GM19467 (cell line): Measurements from ENCODE around the gene MCC.

Experiments used
- ATAC-seq: cut with Tn5 transposase; IDR thresholded peaks from one replicate; pipeline ENCODE4 v1.9.1; 2021; ENCODE audit warnings: mild to moderate bottlenecking, moderate library complexity; ENCODE audit not compliant: unreplicated experiment

MCC gene

DNA sequence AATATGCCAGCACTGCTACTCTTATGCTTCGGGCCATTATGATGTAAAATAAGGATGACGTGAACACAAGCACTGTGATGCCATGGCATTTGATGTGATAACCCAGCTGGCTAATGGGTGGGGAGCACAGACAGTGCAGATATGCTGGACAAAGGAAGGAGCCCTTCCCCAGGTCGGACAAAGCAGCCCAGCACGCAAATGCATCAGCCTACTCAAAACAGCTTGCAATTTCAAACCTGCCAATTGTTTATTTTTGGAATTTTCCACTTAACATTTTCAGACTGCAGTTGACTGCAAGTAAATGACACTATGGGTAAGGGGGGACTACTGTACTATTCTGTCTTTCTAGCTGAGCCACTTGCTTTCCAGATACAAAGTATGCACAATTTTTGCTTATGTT is 330.4 kb downstream of the MCC start:
- ATAC-seq = no peak

DNA sequence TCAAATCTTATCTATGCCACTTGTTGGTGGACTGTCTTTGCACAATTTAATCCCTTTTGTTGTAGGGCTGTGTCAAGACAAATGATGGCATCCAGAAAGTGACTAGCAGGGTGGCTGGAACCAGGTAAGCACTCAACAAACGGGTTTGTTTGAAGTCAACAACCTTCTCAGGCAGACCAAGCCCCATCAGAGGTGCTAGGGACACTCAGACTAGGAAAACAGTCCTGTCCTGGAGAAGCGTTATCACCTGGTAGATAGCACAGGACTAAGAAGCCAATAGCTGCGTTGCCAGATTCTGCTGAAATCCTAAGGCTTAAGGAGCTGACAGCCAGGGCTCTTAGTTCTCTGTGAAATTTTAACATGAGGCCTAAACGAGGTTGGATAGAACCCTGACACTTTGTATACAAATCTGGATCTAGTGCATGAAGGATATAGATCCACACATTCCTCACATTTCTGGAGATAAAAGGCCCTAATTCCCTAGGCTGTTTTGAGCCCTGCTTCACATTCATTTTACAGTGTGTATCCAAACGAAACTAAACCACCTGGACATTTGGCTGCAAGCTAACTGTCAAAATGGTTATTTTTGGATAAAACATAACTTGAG is 331.9 kb downstream of the MCC start:
- no peak for ATAC-seq

DNA sequence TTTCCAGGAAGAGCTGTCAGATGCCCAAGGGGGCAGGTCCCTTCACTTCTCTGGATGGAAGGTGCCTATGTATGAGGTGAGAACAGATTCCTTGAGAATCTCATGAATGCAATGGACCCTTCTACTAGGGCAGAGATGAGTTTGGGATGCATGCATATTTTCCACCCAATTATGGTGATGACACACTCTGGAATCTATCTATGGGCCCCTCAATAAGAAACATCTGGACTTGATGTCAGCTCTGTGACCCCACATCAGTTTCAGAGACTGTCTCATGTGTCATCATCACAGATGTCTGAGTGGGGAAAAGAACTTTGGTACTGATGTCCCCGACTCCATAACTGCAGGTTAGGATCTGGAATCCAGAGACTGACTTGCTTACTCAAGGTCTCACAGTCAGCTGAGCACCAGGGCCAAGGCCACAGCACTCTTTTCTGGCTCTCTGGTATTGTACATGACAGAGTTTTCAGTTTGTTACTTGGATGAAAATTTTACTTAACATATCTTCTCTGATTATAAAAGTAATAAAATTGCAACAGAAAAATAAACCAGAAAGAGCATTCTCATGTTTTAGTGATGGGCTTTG is 334.6 kb downstream of the MCC start:
- no peak for ATAC-seq

DNA sequence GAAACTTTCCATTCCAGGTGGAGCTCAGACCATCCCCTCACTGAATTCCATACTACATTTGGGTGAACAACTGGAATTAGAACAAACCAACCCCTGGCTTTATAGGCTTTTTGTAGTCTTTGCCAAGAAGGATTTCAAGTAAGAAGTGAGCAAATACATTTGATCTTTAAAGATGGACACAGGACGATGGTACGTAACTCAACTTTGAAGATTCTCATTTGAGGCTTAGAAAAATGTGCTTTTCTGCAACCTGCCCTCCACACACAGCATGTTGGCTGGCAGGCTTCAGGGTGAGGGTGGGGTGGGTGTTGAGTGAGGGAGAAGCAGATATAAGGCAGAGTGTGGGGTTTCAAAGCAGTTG is 335.9 kb downstream of the MCC start:
- no peak for ATAC-seq

DNA sequence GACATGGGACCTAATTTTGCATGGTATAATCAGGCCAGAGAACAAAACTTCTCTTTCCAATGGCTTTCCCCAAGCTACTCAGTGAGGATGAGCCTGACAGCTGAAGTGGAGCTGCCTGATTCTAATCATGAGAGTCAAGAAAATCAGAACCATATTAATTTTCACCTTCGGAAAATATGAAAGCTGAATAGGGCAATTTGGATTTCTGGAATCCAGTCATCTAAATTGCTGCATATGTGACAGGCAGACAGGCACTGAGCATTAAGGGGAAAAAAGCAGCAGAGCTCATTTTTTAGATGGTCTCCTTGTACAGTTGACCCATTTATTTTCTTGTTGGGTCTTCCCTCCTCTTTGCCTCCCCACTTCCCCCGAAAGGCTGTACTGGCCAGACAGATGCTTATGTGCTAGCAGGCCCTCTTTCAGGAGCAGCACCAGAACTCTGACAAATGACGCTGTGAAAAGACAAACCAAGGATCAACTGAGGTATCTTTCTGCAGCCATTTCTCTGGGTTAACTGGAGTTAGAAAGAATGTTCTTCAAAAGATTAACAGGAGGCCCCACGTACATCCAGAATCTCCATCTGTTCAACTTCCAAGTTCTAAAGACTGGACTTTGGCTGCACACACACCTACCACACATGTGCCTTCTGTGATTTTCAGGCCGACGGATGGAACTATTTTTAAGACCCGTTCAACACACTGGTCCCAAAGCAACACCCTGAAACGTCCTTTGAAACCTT is 336.4 kb downstream of the MCC start:
- ATAC-seq = no peak

DNA sequence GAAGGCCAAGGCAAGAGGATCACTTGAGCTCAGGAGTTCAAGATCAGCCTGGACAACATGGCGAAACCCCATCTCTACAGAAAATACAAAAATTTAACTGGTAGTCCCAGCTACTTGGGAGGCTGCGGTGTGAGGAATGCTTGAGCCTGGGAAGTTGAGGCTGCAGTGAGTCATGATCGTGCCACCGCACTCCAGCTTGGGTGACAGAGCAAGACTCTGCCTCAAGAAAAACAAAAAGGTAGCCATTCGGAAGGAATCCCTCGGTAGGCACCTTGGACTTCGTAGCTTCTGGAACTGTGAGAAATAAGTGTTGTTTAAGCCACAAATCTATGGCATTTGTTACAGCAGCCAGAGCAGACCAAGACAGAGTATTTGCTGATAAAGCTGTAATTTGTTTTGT is 337.4 kb downstream of the MCC start:
- ATAC-seq = no peak

DNA sequence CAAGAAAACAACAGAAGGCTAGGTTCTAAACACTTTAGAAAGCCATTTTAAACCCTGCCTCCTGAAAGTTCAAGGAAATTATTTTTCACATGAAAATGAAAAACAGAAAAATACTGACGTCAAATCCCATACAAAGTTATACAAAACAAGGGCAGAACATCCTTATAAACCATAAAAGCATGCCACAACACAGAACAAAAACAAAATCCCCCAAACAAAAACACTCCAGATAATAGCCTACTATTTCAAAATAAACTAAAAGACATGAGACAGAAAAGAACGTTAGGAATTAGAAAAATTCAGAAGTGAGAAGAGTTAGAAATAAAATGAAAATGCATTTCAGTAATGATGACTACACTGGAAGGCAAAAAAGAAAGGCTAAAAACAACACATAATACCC is 338.0 kb downstream of the MCC start:
- no peak for ATAC-seq

DNA sequence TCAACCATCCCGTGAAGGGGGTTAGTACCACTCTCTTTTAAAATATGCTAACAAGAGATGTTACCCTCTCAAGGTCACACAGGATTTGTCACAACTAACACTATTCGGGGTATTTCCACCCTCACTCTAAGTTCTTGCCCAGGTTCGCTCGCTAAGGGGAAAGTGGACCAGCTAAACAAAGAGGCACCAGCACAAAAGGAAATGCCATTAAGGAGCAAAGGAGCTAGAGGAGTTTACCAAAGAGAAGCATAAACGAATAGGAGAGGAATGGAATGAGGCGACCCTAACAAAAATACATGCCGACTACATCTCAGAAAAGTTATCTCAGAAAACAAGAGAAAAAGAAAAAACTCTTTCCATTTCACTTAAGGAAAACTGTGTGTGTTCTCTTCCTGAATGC is 340.7 kb downstream of the MCC start:
- ATAC-seq = no peak

DNA sequence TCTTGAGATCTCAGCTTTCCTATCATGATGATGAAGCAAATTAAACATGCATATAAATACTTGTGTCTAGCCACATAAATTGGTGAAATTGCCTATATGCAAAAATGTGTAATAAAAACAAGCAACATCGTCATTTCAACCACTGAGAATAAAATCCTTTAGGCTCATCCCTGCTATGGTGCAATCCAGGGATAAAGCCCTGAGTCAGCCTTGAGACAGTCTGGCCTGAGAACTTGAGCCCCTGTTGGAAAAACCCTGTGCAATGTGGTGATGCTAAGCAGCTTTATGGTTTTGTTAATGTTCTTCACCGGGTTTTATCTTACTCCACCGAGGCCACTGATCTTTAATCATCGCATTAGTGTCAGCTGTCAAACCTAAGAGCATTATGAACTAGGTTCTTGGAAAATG is 341.1 kb downstream of the MCC start:
- ATAC-seq = no peak

DNA sequence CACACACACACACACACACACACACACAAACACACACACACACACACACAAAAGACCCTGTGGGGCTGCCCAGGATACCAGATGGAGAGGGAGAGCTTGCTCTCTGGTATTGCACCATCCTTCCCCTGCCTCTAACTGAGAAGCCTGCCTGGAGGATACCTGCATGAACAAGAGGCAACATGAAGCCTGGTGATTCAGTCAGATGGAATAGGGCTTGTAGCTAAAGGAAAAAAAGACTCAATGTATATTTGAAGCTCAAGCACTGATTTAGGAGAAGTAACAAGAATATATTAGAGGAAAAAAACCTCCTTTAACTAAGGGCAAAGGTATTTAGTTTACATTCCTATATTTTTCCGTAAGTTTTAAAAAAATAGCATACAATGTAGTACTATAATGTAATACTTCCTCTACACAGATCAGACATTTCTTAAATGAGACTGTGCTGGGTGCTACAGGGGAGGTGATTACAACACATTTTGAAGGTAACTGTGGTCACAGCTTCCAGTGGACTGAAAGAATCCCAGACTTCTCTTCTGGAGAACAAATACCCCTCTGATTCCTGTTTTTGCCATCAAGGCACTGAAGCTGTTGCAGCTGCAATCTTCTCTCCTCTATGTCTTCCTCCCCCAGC is 342.4 kb downstream of the MCC start:
- no peak for ATAC-seq

DNA sequence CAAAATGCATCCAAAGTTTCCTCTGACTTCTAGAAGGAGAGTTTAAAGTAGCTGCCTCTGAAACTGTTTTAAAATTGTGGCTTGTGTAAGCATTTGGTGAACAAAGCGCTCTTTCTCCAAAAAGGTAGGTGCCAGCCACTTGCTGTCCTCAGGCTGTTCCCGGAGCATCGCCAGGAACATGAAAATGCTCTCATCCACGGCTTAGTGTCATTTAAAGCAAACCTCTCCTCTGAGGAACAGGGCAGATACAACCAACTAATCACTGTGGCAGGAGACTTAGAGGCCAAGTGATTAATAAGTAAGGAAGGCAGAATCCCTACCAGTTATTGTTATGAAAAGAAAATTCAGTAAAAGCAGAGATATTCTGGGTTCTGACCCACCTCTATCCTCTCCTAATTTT is 346.1 kb downstream of the MCC start:
- no peak for ATAC-seq

DNA sequence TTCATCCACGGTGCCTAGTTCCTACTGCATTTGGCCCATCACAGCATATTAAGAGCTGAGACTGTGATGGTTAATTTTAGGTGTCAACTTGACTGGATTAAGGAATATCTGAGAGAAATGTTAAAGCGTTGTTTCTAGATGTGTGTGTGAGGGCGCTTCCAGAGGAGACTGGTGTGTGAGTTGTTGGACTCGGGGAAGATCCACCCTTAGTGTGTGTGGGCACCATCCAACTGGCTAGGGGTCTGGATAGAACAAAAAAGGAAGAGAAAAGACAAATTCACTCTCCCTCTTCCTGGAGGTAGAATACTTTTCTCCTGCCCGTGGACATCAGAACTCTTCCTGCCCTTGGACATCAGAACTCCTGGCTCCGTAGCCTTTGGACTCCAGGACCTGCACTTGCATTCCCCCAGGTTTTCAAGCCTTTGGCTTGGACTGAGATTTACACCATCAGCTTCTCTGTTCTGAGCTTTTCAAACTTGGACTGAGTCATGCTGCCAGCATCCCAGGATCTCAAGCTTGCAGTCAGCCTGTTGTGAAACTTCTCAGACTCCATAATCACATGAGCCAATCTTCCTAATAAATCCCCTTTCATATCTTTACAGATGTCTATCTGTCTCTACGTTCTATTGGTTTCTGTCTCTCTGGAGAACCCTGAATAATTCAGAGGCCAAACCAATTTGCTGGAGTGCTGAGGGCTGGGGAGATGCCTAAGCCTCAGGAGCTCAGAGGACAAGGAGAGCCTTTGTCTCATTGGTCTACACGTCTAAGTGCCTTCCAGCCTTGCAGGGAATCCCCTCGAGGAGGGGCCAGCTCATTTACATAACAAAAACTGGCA is 347.2 kb downstream of the MCC start:
- ATAC-seq = no peak

DNA sequence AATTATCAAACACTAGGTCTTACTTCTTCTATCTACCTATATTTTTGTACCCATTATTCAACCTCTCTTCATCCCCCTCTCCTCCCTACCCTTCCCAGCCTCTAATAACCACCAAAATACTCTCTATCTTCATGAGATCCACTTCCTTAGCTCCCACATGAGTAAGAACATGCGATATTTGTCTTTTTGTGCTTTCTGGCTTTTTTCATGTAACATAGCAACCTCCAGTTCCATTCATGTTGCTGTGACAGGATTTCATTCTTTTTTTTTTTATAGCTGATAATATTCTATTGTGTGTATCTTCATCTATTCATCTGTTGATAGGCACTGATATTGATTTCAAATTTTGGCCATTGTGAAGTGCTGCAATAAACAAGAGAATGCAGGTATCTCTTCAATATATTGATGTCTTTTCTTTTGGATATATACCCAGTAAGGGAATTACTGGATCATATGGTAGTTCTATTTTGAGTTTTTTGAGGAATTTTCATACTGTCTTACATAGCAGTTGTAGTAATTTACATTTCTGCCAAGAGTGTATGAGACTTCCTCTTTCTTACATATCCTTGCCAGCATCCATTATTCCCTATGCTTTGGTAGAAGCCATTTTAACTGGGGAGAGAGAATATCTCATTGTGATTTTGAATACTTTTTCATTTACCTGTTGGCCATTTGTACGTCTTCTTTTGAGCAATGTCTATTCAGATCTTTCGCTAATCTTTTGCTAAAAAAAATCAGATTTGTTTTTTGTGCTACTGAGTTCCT is 354.9 kb downstream of the MCC start:
- no peak for ATAC-seq

DNA sequence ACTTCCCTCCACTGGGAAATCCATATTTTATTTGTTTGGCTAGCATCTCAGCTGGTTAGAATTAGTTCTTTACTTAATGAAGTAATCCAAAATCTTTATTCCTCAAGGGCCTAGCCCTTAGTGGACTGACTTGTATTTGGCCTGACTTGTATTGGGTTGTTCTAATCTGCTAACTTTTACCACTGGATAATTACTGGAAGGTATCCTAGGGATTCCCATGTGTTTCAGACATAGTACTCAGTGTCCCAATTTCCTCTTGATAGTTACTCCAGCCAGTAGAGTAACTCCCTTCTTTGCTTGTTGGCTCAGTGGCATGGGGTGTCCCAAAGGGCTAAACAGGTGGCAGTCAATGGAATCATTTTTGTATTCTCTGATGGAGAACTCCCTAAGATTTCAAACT is 355.7 kb downstream of the MCC start:
- no peak for ATAC-seq

DNA sequence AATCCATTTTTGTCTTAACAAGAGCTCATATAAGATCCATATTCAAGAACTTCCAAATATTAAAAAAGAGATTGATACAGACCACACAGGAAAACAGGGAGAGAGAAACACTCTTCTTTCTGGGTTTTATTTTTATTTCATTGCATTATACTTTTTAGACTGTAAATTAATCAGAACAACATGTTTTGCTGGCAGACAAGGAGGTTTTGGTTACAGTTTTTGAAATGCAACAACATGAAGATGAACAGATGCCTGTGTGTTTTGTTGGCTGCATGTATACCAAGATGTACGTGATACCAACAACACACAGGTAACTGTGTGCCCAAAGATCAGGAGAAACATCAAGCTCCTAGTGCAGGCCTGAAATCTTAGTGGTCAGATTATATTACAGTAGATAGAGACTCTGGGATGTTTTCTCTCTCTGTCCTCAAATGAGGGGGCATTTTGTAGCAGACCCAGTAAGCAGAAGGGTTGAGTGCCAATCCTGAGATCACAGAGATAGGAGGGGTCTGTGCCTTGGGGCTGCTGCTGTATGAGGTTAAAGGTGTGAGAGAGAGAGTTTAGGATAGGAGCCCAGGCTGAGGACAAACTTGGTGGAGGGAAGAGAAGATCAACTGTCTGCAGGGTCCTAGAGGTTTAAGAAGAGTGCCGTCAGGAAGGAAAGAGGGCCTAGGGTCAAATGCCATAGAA is 359.5 kb downstream of the MCC start:
- ATAC-seq = no peak

DNA sequence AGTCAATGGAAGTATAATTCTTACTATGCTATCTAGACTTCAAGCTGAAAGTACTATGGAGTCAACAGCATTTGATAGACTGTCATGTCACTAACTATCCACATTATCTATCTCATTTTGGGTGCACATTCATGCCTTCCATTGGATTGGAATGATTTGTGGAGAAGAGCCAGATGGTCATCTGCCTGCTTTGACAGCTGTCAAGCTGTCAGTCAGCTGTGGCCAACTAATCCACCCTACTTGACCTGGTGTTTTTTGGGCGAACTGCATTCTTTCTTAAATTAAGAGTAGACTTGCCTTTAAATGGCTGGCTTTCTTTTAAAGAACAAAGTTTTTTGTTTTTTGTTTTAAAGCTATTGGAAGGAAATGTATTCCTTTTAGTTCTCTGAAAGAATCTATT is 360.2 kb downstream of the MCC start:
- no peak for ATAC-seq

DNA sequence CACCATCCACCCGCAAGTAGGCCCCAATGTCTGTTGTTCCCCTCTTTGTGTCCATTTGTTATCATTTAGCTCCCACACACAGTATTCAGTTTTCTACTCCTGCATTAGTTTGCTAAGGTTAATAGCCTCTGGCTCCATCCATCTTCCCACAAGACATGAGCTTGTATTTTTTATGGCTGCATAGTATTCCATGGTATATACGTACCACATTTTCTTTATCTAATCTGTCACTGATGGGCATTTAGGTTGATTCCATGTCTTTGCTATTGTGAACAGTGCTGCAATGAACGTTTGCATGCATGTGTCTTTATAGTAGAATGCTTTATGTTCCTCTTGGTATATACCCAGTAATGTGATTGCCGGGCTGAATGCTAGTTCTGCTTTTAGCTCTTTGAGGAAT is 361.2 kb downstream of the MCC start:
- no peak for ATAC-seq

DNA sequence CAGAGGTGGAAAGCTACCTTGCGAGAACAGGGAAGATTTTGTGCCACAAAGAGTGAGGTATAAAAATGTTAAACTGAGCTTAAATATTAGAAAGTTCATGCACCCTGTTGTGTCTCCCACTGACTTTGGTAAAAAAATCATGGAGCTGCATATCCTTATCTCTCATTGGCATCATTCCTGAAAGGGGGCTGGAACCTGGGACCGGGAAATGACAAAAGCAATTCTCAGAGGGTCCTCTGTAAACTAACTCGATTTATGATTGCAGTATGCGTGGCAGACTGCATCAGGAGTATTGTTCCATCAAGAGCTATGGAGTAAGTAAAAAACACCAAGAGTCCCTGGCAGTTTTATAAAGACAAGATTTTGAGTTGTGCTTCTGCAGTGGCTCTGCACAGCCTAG is 362.9 kb downstream of the MCC start:
- no peak for ATAC-seq

DNA sequence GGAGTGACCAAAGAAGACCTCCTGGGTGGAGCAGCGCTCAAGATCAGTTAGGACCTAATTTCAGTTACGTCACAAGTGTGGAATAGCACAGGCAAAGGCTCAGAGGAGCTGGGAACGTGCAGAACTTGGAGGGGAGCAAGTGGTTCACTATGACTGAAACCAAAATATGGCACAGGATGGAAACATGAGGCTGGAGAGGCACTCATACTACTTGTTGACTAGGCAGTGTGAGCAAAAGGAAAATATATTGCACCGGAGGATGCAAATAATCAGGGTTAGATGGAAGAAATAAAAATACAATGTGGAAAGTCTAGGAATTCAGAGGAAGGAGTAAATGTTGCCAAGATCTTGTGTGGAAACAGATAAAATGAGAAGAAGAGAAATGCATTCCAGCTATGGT is 363.3 kb downstream of the MCC start:
- no peak for ATAC-seq

DNA sequence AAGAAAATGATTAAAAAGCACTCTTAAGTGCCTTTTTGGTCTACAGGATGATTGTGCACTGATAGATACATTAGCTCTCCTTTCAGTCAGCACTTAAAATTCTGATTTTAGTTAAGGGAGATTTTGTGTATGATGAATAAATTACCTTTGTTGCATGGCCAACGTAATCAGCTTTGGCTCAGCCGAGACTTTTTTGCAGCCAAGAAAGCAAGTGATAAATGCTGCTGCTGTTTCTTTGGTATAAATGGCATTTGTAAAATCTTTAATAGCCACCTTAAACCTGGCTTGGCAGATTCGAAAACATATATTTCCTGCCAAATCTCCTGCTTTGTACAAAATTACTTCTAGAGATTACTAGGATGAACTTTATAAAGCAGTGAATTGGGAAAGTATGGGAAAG is 364.0 kb downstream of the MCC start:
- ATAC-seq = no peak
